ENCODE measurements around the gene TNFRSF13B.
"Not testable (repeated sequence)": the region's sequence is repeated elsewhere in the genome, so short reads cannot be mapped to it uniquely, and the experiment has no call there.

The TNFRSF13B gene

DNA sequence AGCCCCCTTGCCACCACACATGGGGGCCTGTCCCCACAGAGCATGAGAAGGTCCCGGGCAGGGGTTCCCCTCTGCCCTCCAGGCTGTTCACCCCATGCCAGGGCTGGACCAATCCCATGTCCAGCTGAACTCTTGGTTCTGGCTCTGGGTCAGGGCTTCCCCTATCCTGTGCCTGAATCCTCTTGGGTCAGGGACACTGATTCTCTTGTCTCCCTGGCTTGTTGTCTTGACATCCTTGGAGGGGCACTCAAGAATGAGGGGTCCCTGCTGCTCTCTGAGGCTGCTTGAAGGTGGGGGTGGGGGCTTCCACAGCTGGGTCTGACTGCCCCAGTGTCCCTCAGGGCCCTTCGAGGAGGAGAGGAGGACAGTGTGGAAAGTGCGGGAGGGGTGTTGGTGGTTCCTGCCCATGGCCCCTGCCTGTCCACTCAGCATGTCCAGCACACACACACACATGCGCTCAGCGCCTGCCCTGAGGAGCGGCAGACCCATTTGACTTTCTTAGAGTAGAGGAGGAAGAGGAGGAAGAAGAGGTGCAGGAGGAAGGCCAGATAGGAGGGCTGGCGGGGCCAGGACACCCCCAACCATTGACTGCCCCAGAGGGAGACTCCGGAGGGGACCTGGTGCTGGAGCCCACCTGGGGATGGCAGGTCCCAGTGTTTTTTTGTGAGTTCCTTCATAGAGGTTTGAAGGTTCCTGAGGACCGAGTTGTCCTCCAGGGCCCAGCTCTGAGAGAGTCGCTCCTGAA is 47.0 kb downstream of the TNFRSF13B start:
- FAIRE-seq, result no peak

GRCh38 chr17:16923904-16924695 is 47.8 kb downstream of the TNFRSF13B start:
- FAIRE-seq, result no peak

- FAIRE-seq, result no peak
Observed at GRCh38 chr17:16923097-16923903, 48.6 kb downstream of the TNFRSF13B start.

DNA sequence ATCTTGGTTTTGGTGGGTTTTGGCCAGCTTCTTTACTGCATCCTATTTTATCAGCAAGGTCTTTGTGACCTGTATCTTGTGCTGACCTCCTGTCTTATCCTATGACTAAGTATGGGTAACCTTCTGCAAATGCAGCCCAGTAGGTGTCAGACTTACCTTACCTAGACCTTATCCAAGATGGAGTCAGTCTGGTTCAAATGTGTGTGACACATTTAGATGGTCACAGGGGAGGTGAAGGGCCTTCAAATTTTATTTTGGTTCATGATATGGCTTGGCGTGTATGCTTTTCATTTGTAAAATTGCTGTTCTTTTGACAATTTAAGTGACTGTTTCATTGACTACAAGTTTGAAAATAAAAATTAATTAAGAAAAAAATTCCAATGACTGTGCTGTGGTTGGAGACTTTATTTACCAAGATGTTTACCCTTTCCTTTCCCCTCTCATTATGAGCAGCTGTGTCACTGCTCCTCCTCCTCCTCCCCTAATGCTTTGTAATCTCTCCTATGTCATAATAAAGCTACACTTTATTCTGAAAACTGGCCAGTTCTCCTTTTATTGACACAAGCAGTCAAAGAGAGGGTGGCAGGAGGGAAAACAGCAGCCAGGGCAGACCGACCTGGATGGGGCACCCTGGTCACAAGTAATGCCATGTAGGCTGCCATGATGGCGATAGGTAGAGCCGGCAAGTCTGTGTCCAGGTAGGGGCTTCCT is 49.4 kb downstream of the TNFRSF13B start:
- FAIRE-seq, result no peak

GRCh38 chr17:16921451-16921850 is 50.5 kb downstream of the TNFRSF13B start:
- not testable (repeated sequence) for FAIRE-seq

- no peak for FAIRE-seq
Observed at GRCh38 chr17:16920628-16921020, 51.3 kb downstream of the TNFRSF13B start.

GRCh38 chr17:16919663-16920627 is 52.0 kb downstream of the TNFRSF13B start:
- FAIRE-seq, result no peak

GRCh38 chr17:16918443-16918842 is 53.5 kb downstream of the TNFRSF13B start:
- FAIRE-seq, result no peak

- no peak for FAIRE-seq
Observed at GRCh38 chr17:16917671-16918394, 54.1 kb downstream of the TNFRSF13B start.

GRCh38 chr17:16916557-16916920 is 55.4 kb downstream of the TNFRSF13B start:
- FAIRE-seq, result no peak

DNA sequence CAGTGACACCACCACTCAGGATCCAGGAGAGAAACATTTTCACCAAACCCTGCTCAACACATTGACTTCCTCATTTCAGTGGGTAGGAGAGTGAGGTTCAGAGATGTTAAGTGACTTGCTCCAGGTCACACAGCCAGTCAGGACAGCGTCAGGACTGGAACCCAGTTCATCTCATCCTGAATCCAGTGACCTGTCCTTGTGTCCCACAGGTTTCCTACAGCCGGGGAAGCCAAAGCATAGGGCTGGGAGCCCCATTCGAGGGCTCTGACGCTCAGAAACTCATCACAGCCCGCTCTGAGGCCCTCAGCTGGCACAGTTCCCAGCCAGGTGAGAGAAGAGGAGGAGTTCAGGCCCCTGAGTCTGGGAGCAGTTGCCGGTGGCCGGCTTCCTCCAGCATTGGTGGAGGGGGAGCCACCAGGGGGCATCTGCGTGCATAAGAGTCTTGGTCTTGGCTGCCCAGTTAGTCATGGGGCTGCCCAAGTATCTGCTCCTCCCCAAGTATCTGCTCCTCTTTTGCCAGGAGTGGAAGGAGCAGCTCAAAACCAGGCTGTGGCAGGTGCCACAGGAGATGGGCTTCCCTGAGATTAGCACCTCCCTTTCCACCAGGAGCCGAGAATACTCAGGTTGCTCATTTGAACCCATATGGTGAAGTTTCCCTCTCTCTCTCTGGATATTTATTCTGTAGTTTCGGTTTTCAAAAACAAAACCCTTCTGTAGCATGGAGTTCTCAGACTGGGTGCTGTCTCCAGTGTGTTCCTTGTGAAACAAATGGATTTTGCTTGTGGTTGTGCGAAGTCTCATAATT is 56.0 kb downstream of the TNFRSF13B start:
- FAIRE-seq, result no peak

- no peak for FAIRE-seq
Observed at GRCh38 chr17:16913463-16913862, 58.5 kb downstream of the TNFRSF13B start.

DNA sequence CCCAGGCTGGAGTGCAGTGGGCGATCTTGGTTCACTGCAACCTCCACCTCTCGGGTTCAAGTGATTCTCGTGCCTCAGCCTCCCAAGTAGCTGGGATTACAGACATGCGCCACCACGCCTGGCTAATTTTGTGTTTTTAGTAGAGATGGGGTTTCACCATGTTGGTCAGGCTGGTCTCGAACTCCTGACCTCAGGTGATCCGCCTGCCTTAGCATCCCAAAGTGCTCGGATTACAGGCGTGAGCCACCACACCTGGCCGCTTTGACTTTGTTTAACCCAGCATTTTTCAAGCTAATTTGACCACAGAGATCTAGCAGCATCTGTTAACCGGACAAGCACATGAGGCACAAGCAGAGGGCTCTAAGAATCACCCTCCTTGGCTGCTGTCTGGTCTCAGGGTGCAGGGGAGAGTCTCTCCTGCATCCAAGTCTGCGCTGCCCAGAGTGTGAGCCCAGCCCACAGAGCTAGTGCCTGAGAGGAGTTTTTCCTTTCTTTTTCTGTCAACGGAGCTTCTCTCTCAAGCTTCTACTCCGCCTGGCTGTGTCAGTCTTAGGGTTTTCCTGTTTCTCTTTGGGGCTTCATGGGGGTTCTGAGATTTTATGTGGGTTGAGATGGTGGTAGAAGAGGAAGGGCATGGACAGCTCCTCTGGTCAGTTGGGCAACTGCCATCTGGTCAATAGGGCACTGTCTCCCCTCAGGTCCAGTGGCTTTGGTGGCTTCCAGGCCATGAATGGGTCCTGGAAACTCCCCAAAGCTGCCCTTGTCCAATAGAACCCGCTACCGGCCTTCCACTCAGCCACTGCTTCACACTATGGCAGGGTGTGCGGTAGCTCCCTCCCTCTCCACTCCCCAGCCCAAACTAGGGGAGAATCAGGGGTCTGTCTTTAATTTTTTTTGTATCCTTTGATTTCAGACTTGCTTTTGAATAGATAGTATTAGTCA is 59.6 kb downstream of the TNFRSF13B start:
- FAIRE-seq, result no peak

DNA sequence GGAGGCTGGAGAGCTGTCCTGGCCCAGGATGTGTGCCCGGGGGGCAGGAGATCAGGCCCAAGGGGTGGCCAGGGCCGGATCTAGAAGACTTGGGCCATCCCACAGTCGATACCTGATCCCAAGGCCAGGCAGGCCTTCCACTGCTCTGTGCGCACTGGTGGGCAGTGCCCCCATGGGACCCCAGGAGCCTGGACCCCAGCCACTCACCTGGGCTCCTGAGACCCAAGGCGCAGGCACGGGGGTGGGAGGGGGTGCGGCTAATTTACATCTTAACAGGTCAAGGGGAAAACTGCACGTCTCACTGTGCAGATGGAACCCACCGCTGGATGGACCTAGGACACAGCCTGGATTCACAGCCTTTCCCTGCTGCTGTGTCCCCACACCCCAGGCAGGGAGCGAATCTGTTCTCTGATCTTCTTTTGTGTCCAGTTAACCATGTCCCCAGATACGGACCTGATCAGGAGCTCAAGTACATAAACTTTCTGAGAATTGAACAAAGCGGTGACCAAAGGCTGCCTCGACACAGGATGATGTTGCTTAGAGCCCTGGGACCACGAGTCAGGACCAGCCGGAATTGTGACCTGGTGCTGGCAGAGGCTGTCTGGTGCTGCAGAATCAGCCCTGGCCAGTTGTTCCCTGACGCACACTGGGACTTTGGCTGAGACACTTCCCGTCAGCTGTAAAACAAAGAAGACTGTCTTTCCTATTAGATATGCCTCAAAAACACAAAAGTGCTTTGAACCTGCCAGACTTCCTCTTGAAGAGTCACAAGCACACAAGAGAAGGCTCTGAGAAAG is 60.6 kb downstream of the TNFRSF13B start:
- FAIRE-seq, result no peak

DNA sequence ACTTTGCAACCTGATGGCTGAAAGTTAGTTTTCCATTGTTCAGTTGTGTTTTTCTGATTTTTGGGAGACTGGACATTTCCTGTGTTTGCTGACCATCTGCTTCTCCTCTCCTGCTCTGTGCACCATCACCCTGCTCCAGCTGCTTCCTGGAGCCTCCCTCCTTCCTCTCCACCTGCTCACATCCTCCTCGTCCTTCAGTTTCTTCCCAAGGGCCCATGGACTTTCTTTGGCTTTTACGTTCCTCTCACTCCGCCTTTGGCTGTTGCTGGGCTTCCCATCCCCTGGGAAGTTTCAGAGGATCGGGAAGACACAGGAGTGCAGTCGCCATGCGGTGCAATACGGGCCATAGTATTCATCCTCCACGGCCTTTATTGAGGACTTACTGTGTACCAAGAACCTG is 61.6 kb downstream of the TNFRSF13B start:
- FAIRE-seq, result no peak

- FAIRE-seq, result no peak
Observed at GRCh38 chr17:16909472-16910246, 62.3 kb downstream of the TNFRSF13B start.

DNA sequence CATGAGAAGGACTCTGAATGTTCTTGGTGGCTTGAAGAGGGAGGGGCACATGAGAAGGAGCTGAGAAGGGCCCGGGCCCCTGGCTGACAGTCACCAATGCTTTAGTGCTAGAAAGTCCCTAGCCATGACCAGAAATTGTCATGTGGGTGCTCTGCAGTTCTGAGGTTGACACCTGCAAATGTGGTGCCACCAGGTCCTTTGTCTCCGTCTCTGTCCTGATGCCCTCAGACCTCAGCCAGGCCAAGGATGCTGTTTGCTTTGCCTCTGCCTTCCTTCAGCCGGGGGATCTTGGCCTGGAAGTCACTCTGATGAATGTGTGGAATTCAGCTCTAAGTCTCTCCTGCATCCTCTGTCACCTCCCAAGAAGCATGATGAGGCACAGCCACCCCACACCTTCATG is 63.6 kb downstream of the TNFRSF13B start:
- no peak for FAIRE-seq
